Activated T-helper 2 cell treated with anti-CD3 and anti-CD28 coated beads, Interferon-gamma antibody, Interleukin-2, Interleukin-4, amounts not matched to agents 10 μg/mL and 5 μg/mL and 100 μg/mL, durations not matched to agents 14 hours and 24 hours and 36 hours (primary cell): ENCODE results near the gene ETV3. TPM values are rescaled to one million over a fixed set of nuclear protein-coding genes. Genes with fewer than 3 reads are reported as not detected.

Experiments
- DNase-seq: peaks from one replicate; pipeline ENCODE4 v3.0.0; 2021; ENCODE audit warnings: low spot score
- H3K27ac Mint-ChIP-seq: one replicate; pipeline ENCODE4 v1.8.0; 2021; ENCODE audit warnings: mixed read lengths
- H3K27me3 Mint-ChIP-seq: one replicate; pipeline ENCODE4 v1.8.0; 2021; ENCODE audit warnings: low read depth, mixed read lengths
- H3K36me3 Mint-ChIP-seq: one replicate; pipeline ENCODE4 v1.8.0; 2021; ENCODE audit warnings: low read depth, mixed read lengths
- H3K4me1 Mint-ChIP-seq: one replicate; pipeline ENCODE4 v1.8.0; 2021; ENCODE audit warnings: low read depth, mixed read lengths
- H3K4me3 Mint-ChIP-seq: one replicate; pipeline ENCODE4 v1.8.0; 2021; ENCODE audit warnings: low read depth, mild to moderate bottlenecking, moderate library complexity, mixed read lengths
- H3K9me3 Mint-ChIP-seq: one replicate; pipeline ENCODE4 v1.8.0; 2021; ENCODE audit warnings: mixed read lengths
- intact Hi-C: fragments of 100-400 bp; cut with micrococcal nuclease; formaldehyde crosslinking; loops from one replicate; pipeline ENCODE4 v1.15.1; 2023
- total RNA-seq: library from RNA; stranded (reverse); gene quantifications from 2 replicates; pipeline ENCODE4 v1.2.3, GENCODE V29; 2022

ETV3 gene
- total RNA-seq, 1 donor from 2014 or later: 240 TPM

DNA sequence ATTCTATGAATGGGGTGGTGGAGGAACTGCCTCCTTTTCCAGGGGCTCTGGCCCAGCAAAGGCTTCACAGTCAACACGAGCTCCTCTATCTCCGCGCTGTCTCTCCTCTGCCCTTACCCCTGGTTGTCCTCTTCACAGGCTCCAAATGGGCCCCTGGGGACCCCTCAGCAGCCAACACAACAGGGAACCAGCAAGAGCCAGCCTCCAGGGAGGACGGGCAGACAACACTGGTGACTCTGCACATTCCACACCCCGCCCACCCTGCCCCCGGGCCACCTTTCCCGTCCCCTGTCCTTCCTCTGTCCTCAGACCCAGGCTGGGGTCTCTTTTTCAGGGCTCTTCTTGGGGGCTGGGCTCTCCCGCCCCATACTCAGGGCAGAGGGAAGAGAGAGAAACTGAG, 17.5 kb upstream of the ETV3 start:
- H3K9me3 Mint-ChIP-seq: no peaks in the 10 kb centered on the region
- peaks cover 24% of the 10 kb centered on the region for H3K27me3 Mint-ChIP-seq
- peak overlapping the region; percentile 40 for H3K4me3 Mint-ChIP-seq
- H3K27ac Mint-ChIP-seq: peak overlapping the region; percentile 73
- intact Hi-C loops: loop anchor here (1.0 kb wide), 2 partner anchors 22 to 65 kb away; no protein-coding TSS in a partner anchor
- no peaks in the 10 kb centered on the region for H3K36me3 Mint-ChIP-seq
- peaks cover 41% of the 10 kb centered on the region for H3K4me1 Mint-ChIP-seq
- DNase-seq: no peak

DNA sequence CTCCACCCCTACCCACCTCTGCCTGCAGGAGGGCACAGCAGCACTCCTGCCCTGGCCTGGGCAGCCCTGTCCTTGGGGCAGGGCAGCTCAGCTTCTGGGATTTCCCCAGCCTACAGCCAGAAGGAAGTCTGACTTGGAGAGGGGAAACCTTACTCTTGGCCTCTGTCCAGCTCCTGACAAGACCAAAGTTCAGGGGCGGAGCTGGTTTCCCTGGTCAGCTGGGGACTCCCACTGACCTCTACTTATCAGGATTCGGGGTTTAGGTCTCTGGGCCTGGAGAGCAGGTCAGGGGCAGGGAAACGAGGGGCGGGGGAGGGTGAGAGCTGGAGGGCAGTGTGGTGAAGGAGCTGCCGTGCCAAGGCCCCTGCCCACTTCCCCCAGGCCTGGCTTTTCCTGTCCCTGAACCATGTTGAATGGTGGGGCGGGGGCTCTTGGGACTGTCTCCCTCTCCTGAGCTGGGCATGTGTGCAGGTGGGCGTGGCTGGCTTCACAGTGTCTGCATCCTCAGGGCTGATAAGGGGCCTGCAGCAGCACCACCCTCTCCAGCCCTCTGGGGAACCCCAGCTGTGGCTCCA, 16.8 kb upstream of the ETV3 start:
- intact Hi-C loops: no loop called here
- Mint-ChIP-seq H3K4me1 (peaks cover 47% of the 10 kb centered on the region), H3K9me3 (no peaks in the 10 kb centered on the region), H3K27me3 (peaks cover 24% of the 10 kb centered on the region), H3K4me3 (no peak overlapping the region), H3K36me3 (no peaks in the 10 kb centered on the region), H3K27ac (no peak overlapping the region)
- no peak for DNase-seq

DNA sequence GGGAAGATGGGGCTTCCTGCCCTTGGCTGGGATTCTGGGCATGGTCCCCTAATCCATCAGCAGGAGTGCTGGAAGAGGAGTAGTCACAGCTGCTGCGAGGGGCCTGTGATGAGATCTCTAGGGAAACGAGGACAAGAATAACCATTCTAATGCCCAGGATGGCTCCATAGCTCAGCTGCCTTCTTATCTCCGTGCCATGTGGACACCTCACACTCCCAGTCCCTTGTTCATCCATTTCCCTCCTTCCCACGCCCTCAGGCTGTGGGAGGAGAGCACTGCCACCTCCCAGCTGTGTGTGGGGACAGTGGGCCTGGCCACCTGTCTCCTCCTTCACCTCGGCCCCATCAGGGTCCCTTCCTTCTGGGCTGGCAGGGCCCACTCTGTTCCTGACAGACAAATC, 16.1 kb upstream of the ETV3 start:
- no peak for DNase-seq
- Mint-ChIP-seq H3K4me3 (no peak overlapping the region), H3K27me3 (peaks cover 24% of the 10 kb centered on the region), H3K27ac (no peak overlapping the region), H3K9me3 (no peaks in the 10 kb centered on the region), H3K36me3 (no peaks in the 10 kb centered on the region), H3K4me1 (peaks cover 54% of the 10 kb centered on the region)
- intact Hi-C loops: no loop called here

DNA sequence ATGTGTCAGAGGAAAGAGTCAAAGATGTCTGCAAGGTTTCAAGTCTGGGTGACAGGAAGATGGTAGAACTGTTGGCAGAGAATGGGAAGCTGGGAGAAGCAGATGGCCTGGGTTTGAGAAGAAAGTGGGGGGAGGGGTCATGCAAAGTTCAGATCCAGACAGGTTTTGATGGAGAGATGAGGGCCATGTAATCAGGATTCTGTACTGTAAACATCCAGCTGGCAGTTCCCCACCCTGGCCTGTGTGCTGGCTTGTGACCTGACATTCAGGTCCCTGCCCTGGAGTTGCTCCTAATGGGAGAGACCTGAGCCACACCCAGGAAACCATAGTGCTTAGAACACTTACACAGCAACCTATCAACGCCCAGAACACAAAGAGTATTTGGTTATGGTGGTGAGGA, 15.6 kb upstream of the ETV3 start:
- Mint-ChIP-seq H3K27ac (peak overlapping the region; percentile 8), H3K4me1 (peaks cover 59% of the 10 kb centered on the region), H3K9me3 (no peaks in the 10 kb centered on the region), H3K27me3 (peaks cover 20% of the 10 kb centered on the region), H3K4me3 (no peak overlapping the region), H3K36me3 (peaks cover 2% of the 10 kb centered on the region)
- no peak for DNase-seq
- intact Hi-C loops: no loop called here

DNA sequence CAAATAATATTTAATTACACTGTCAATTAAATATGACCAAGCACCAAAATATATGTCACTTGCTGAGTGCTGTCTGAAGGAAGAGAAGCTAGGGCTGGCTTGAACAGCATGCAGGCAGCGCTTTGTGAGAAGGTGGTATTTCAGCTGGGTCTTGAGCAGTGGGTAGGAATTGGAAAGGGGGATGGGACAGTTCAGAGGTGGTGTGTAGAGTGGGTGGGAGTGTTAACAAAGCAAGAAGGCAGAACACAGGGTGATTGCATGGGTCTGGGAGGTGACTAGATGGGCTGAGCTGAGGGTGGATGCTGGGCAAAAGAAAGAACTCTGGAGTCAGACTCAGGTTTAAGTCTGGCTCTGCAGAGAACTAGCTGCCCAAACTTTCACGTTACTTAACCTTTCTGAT, 14.3 kb upstream of the ETV3 start:
- Mint-ChIP-seq H3K27ac (peak overlapping the region; percentile 12), H3K4me3 (no peak overlapping the region), H3K36me3 (peaks cover 5% of the 10 kb centered on the region), H3K9me3 (no peaks in the 10 kb centered on the region), H3K4me1 (peaks cover 70% of the 10 kb centered on the region), H3K27me3 (peaks cover 9% of the 10 kb centered on the region)
- intact Hi-C loops: no loop called here
- no peak for DNase-seq

DNA sequence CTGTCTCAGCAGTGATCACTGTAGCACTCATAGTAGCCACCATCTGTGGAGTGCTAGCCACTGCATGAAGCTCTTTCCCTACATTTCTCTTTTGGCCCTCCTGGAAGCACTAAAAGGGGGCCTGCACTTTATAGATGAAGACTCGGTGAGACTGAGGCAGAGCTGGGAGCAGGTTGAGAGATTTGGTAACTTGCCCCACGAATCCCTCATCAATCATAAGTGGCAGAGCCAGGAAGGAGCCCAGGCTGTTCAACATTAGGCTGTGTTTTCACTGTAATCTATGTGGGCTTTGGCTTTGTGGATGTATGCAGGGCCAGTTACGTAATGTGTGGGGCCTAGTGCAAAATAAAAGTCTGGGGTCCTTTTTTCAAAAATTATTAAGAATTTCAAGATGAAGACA, 13.3 kb upstream of the ETV3 start:
- Mint-ChIP-seq H3K27me3 (peaks cover 1% of the 10 kb centered on the region), H3K9me3 (no peaks in the 10 kb centered on the region), H3K36me3 (peaks cover 5% of the 10 kb centered on the region), H3K4me1 (peaks cover 77% of the 10 kb centered on the region), H3K27ac (peak overlapping the region; percentile 54), H3K4me3 (no peak overlapping the region)
- no peak for DNase-seq
- intact Hi-C loops: no loop called here

DNA sequence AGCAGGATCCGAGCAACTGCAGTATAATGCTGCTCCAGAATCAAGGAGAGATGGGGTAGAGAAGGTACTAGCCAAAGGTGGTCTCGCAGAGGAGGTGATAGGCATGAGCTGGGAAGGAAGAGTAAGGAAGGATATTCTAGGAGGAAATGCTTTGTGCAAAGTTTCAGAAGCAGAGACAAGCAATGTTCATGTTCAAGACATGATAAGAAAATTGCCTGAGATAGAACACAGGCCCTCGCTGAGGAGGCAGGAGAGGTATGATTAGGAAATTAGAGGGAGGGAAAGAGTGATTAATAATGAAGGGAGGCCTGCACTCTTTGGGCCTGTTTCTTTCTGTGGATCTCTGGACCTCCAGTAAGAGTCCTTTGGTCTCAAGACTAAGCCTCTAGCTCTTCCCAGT, 12.9 kb upstream of the ETV3 start:
- H3K27me3 Mint-ChIP-seq: no peaks in the 10 kb centered on the region
- DNase-seq: no peak
- intact Hi-C loops: no loop called here
- H3K9me3 Mint-ChIP-seq: no peaks in the 10 kb centered on the region
- peaks cover 5% of the 10 kb centered on the region for H3K36me3 Mint-ChIP-seq
- H3K27ac Mint-ChIP-seq: peak overlapping the region; percentile 71
- peak overlapping the region; percentile 40 for H3K4me3 Mint-ChIP-seq
- peaks cover 79% of the 10 kb centered on the region for H3K4me1 Mint-ChIP-seq

DNA sequence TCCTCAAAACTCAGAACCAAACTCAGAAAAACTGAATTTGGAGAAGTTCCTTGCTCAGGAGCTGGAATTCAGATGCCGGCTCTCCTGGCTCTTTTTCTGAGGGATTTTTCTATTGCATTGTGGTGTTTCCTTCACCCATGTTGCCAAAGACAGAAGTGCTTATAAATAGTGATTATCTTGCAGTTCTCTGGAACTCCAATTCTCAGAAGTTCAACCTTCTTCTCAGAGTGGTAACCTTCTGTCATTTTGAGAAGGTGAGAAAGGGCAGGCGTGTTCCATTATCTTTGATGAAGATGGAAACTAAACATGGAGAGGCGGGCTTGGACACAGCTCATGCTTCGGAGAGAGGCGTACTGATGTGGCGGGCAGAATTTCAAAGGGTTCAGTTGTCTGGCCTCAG, 12.4 kb upstream of the ETV3 start:
- Mint-ChIP-seq H3K27ac (peak overlapping the region; percentile 71), H3K9me3 (no peaks in the 10 kb centered on the region), H3K36me3 (peaks cover 5% of the 10 kb centered on the region), H3K4me3 (peak overlapping the region; percentile 40), H3K27me3 (no peaks in the 10 kb centered on the region), H3K4me1 (peaks cover 77% of the 10 kb centered on the region)
- intact Hi-C loops: no loop called here
- no peak for DNase-seq

DNA sequence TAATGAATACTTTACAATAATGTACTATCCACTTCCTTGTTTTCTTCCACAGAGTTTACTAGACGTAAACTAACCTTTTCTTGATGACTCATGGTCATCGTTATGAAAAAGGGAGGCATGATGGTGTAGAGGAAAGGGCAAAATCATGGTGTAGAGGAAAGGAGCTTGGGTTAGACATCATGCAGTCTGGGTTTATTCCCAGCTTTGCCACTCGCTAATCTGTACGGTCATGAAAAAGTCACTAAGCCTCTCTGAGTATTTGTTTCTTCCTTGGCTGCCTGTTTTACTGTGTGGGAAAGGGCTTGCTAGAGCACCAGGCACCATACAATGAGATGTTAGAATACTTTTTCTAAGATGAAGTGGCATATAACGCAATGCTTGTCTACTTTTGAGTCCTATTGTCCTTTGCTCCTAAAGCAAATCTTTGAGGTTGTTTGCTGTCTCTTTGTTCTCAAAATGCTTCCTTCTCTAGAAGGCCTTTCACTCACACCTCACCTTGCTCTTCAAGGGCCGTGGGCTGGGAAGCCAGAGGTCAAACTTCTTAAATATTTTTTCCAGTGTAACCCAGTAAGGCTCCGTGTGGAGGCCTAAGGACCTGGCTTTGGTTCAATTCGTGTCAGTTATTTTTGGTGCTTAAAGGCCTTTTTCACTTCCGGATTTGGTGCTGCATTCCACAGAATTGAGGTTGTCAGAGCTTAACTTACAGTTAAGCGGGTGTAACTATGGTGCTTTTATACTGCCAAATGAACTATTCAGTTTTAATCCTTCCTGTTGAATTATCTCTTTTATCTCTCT, 9.9 kb upstream of the ETV3 start:
- peak overlapping the region; percentile 74 for H3K27ac Mint-ChIP-seq
- no peak overlapping the region for H3K4me3 Mint-ChIP-seq
- no peaks in the 10 kb centered on the region for H3K27me3 Mint-ChIP-seq

DNA sequence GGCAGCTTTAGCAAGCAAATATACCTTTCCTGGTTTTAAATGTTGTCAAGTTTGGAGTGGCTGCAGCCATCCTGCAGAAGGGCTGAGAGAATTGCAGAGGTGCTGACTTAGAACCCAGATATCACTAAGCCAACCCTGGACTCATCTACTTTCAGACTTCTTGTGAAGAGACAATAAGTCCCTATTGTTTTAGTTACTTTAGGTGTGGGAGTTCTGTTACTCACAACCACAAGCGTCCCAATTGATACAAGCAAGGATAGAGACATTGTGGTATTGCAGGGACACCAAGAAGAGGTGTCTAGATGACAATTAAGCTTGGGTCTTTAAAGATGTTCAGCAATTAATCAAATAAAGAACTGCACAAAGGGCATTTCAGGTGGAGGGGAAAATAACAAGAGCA, 8.8 kb upstream of the ETV3 start:
- intact Hi-C loops: loop anchor here (1.0 to 10.0 kb wide), 3 partner anchors 8 to 642 kb away; partner anchors contain the start of gene MEF2D
- peaks cover 5% of the 10 kb centered on the region for H3K36me3 Mint-ChIP-seq
- H3K9me3 Mint-ChIP-seq: no peaks in the 10 kb centered on the region
- peak overlapping the region; percentile 35 for H3K4me3 Mint-ChIP-seq
- DNase-seq: no peak
- H3K4me1 Mint-ChIP-seq: peaks cover 70% of the 10 kb centered on the region
- H3K27me3 Mint-ChIP-seq: no peaks in the 10 kb centered on the region
- H3K27ac Mint-ChIP-seq: peak overlapping the region; percentile 86

More for the DNA sequence above, 9.9 kb upstream of the ETV3 start:
- peaks cover 5% of the 10 kb centered on the region for H3K36me3 Mint-ChIP-seq
- intact Hi-C loops: loop anchor here (1.0 to 10.0 kb wide), 3 partner anchors 9 to 643 kb away; partner anchors contain the start of gene MEF2D
- no peak for DNase-seq
- peaks cover 70% of the 10 kb centered on the region for H3K4me1 Mint-ChIP-seq
- H3K9me3 Mint-ChIP-seq: no peaks in the 10 kb centered on the region

DNA sequence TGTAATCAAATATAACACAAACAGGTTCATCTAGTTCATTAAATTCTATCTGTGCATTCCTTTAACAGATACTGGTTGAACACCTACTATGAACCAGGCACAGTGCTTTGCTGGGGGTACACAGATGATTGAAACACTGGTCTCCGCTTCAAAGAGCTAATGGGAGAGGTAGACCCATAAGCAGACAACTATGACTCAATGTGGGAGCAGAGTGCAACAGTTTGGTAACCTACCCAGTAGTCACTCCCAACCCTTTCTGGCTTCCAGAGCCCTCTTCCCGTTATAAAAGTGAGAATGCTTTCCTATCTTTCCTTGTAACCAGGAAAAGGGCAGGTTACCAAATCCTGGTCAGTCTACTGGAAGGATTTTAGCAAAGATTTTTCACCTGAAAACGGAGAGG, 8.0 kb upstream of the ETV3 start:
- no peak overlapping the region for H3K4me3 Mint-ChIP-seq
- no peak overlapping the region for H3K27ac Mint-ChIP-seq
- H3K9me3 Mint-ChIP-seq: no peaks in the 10 kb centered on the region
- H3K27me3 Mint-ChIP-seq: no peaks in the 10 kb centered on the region
- intact Hi-C loops: loop anchor here (10.0 kb wide), 1 partner anchor 641 kb away; the partner anchor contains the start of gene MEF2D
- H3K4me1 Mint-ChIP-seq: peaks cover 69% of the 10 kb centered on the region
- no peak for DNase-seq
- peaks cover 5% of the 10 kb centered on the region for H3K36me3 Mint-ChIP-seq

DNA sequence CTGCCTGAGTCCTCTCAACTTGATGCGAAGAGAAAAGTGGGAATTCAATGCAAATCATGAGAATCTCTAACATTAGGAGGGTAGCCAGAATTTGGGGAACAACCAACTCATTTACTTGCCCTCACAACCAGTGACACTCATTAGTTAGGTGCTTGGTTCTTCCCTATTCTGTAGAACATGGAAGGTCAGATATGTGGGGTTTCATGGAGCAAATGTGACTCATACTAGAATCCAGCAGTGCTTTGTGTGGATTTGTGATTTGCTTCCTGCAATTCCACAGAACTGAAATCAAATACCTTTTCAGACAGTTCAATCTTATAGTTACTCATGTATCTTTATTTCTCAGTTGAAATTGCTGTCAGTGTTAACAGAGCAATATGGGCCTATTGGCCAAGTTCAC, 6.9 kb upstream of the ETV3 start:
- DNase-seq: no peak
- Mint-ChIP-seq H3K27ac (no peak overlapping the region), H3K4me1 (peaks cover 70% of the 10 kb centered on the region), H3K4me3 (no peak overlapping the region), H3K36me3 (peaks cover 5% of the 10 kb centered on the region), H3K27me3 (no peaks in the 10 kb centered on the region), H3K9me3 (no peaks in the 10 kb centered on the region)
- intact Hi-C loops: loop anchor here (10.0 kb wide), 1 partner anchor 640 kb away; the partner anchor contains the start of gene MEF2D

DNA sequence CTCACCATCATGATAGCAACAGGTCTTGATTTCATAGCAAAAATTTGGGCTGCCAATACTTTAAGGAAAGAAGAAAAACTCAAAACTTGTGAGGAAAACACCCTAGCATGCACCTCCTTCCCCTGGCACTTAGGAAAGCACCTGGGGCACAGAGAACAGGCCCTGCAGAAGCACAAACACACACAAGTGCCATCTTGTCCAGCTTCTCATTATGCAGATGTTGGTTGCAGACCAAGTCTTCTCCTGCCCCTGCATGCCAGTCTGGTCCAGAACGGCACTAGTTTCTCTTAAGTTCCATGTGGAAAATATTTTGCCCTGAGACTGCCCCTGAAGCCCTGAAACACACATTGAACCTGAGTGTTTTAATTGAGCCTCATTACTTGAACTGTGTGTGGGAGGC, 6.3 kb upstream of the ETV3 start:
- Mint-ChIP-seq H3K4me3 (no peak overlapping the region), H3K27me3 (no peaks in the 10 kb centered on the region), H3K4me1 (peaks cover 70% of the 10 kb centered on the region), H3K27ac (no peak overlapping the region), H3K36me3 (peaks cover 5% of the 10 kb centered on the region), H3K9me3 (no peaks in the 10 kb centered on the region)
- intact Hi-C loops: loop anchor here (10.0 kb wide), 1 partner anchor 640 kb away; the partner anchor contains the start of gene MEF2D
- no peak for DNase-seq
